Aorta (tissue), 5 donors: Measurements from ENCODE around the gene RGPD8. TPM values are rescaled to one million over a fixed set of nuclear protein-coding genes. Genes with fewer than 3 reads are reported as not detected.
A peak's percentile ranks its signal among the peaks of the same experiment; 100 is the strongest.
"Not testable (repeated sequence)": the region's sequence is repeated elsewhere in the genome, so short reads cannot be mapped to it uniquely, and the experiment has no call there.

Source experiments
- ATAC-seq: fragments of 200-7000 bp; cut with Tn5 transposase; one replicate; pipeline ENCODE4 v1.9.1; 2022; ENCODE audit warnings: moderate library complexity; ENCODE audit not compliant: low FRiP score
- DNase-seq, 2 donors: peaks; one replicate each; pipeline ENCODE4 v3.0.0-alpha.2; 2020
- H3K27ac ChIP-seq, 2 donors: one replicate each; pipeline ENCODE4 v1.5.1; 2013; ENCODE audit warnings: low read length in 2 of 2, mild to moderate bottlenecking in 2 of 2, moderate library complexity in 2 of 2, control low read depth in 1 of 2, inconsistent platforms in 1 of 2, low read depth in 1 of 2
- H3K27me3 ChIP-seq, 2 donors: one replicate each; pipeline ENCODE4 v1.6.1; 2013; ENCODE audit warnings: control low read depth in 1 of 2, low read length in 1 of 2, mild to moderate bottlenecking in 1 of 2, moderate library complexity in 1 of 2; ENCODE audit not compliant: insufficient read depth in 2 of 2, control insufficient read depth in 1 of 2
- H3K36me3 ChIP-seq, 2 donors: one replicate each; pipeline ENCODE4 v1.6.1; 2013; ENCODE audit warnings: control low read depth in 1 of 2, low read length in 1 of 2, mild to moderate bottlenecking in 1 of 2; ENCODE audit not compliant: insufficient read depth in 2 of 2, control insufficient read depth in 1 of 2
- H3K4me1 ChIP-seq, 2 donors: one replicate each; pipeline ENCODE4 v1.6.1; 2013; ENCODE audit warnings: low read length in 2 of 2, control low read depth in 1 of 2, mild to moderate bottlenecking in 1 of 2, moderate library complexity in 1 of 2; ENCODE audit not compliant: insufficient read depth in 2 of 2, control insufficient read depth in 1 of 2
- H3K4me3 ChIP-seq, 2 donors: one replicate each; pipeline ENCODE4 v1.5.1; 2013; ENCODE audit warnings: low read length in 2 of 2, control low read depth in 1 of 2, mild to moderate bottlenecking in 1 of 2
- H3K9me3 ChIP-seq: one replicate; pipeline ENCODE4 v1.6.1; 2013; ENCODE audit warnings: mild to moderate bottlenecking, low read length; ENCODE audit not compliant: control insufficient read depth
- WGBS, 2 donors: extraction: QIAGEN DNeasy Blood & Tissue Kit; methylation state at CpG; one replicate each; pipeline ENCODE4 v1.1.7; 2013; 5-methylcytosine and 5-hydroxymethylcytosine counted together
- intact Hi-C, 2 donors: fragments of 100-400 bp; cut with DNase I; formaldehyde crosslinking; loops; one replicate each; pipeline versions ENCODE4 v1.14.2 to v1.15.0; 2022
- polyA plus RNA-seq, 2 donors: library from polyadenylated mRNA; stranded (reverse); fragments of 200-250 nt; gene quantifications; one replicate each; pipeline ENCODE4 v1.2.3, GENCODE V29; 2013
- total RNA-seq, 2 donors: library from RNA; stranded (reverse); fragmentation: NEBNext Ultra II Directional; extraction: Animal tissue kit (Norgen Biotek cat#: 25700); gene quantifications; one replicate each; pipeline ENCODE4 v1.2.1, GENCODE V29; 2021
- donor health status: healthy with polysubstance abuse.
- donor health status: Bipolar disorder and iron deficiency.
- donor health status: DM: no; HTN: no; CAD: no.
- donor health status: DM: no; HTN: no; CAD: no.
- donor health status: DM: yes; HTN: yes; CAD: no.

Gene RGPD8
- total and polyA plus RNA-seq, 4 donors: 1.3 to 51.7 (median 19.6) TPM

DNA sequence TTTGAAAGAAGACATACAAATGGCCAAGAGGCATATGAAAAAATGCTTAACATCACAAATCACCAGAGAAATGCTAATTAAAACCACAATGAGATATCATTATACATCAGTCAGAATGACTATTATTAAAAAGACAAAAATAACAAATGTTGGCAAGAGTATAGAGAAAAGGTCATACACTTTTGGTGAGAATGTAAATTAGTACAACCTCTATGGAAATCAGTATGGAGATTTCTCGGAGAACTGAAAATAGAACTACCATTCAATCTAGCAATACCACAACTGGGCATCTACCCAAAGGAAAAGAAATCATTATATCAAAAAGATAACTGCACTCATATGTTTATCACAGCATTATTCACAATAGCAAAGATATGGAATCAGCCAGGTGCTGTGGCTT, 10.8 kb upstream of the RGPD8 start:
- intact Hi-C loops, H3K4me1 ChIP-seq, ATAC-seq, H3K27ac ChIP-seq, H3K9me3 ChIP-seq, H3K4me3 ChIP-seq, DNase-seq, H3K27me3 ChIP-seq, H3K36me3 ChIP-seq: not testable (repeated sequence)
- 100% methylated on average over 1 of the region's 1 CpG; no CpG with 5 or more reads in 1 of the 2 donors for WGBS, 2 donors

DNA sequence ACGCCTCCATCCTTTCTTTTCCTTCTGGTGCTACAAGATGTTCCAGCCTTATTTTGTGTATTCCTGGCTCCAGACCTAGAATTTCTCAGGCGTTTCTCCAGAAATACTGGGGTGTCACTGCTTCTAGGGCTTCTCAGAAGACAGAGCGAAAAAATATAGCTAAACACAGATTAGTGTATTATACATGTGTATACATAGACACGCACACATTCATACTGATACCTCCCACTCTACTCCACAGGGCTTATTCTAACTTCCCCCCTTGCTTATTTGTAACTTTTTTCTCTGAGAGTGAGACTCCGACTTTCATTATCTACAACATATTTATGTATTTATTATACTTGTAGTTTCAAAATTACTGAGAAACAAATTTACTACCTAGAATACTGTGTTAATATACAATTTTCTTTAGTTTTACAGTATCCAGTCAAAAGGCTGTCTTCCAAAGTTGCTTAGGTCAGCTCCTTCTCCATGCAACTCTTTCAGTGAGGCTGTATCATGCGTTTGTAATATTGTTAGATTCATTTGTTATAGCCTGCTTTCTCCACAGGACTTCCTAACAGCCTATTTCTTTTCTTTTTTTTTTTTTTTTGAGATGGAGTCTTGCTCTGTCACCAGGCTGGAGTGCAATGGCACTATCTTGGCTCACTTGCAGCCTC, 5.3 kb upstream of the RGPD8 start:
- WGBS, 2 donors: 80 to 81% methylated on average over 6 of the region's 6 CpGs

DNA sequence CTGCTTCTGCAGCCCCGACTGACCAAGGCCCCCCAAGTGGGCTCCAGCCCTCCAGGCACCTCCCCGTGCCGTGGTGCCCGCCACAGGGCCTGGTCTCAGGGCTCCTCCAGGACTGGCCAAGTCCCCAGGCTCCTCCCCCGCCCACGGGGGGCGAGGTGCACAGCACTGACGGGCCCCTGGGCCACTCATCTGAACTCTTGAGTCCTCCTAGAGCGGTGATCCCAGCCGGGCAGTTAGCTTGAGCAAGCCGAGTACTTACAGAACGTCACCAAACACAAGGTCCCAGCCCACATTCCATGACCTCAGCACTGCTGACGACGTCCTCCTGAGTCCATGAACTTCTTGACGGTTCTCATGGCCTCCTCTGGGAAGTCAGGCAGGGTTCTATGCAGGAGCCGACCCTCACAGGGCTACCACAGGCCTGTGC, 4.0 kb upstream of the RGPD8 start:
- H3K9me3 ChIP-seq, H3K4me1 ChIP-seq, H3K4me3 ChIP-seq, H3K27me3 ChIP-seq, H3K27ac ChIP-seq, H3K36me3 ChIP-seq, intact Hi-C loops, ATAC-seq: not testable (repeated sequence)
- peak in 1 of 2 donors; percentile 67 for DNase-seq
- WGBS, 2 donors: 72 to 76% methylated on average over 15 to 16 of the region's 16 CpGs

More for the DNA sequence above, 5.3 kb upstream of the RGPD8 start:
- H3K27me3 ChIP-seq, H3K4me1 ChIP-seq, H3K9me3 ChIP-seq, DNase-seq, intact Hi-C loops, ATAC-seq, H3K36me3 ChIP-seq, H3K27ac ChIP-seq, H3K4me3 ChIP-seq: not testable (repeated sequence)

DNA sequence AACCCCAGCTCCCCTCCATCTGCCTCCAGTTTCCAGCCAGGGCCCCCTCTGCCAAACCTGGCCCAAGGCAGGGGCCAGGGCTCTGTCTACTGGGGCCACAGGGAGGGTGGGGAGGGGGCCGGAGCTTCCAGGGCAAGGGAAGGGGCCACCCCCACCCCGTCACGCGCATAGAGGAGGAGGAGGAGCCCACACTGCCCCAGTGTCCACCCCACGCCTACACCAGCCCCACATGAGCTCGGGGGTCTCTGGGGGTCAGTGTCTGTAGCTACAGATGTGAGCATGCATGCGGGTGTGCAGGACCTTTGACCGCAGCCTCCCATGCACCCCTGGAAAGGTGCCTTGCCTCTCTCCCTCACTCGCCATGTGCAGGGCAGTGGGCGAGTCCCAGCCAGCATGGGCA, 3.5 kb upstream of the RGPD8 start:
- H3K36me3 ChIP-seq, H3K27me3 ChIP-seq, intact Hi-C loops, DNase-seq, ATAC-seq, H3K27ac ChIP-seq, H3K4me1 ChIP-seq, H3K9me3 ChIP-seq, H3K4me3 ChIP-seq: not testable (repeated sequence)
- 93 to 94% methylated on average over 3 to 10 of the region's 10 CpGs for WGBS, 2 donors

DNA sequence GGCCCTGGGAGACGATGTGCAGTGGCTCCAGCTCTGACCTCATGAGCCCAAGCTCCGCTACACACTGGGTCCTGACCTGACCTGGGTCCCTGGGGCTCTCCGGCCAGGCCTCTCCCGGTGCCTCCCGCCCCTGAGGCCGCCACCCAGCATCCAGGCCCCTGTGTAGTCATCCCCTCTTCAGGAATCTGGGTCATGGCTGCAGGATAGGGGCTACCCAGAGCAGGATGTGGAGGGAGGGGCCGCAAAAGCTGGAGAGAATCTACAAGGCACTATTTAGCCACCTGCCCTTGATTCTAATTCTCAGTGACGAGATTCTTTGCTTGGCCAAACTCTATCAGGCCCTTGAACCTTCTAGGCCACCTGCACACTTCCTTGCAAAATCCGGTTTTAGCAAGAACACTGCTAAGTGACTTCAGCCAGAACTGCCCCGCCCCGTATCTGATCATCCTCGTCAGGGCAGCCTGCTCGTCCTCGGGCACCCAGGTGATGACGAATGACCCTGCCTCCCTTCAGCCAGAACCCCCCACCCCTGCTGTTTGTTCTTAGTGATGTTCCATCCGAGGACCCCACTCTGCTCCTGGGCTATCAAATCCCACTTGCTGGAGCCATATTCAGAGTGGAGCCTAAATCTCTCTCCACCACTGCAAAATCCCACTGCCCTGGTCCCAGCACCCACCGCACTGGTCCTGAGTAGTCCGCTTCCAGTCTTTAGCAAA, 2.4 kb upstream of the RGPD8 start:
- ATAC-seq, intact Hi-C loops: not testable (repeated sequence)
- WGBS, 2 donors: 91 to 93% methylated on average over 17 to 18 of the region's 18 CpGs

DNA sequence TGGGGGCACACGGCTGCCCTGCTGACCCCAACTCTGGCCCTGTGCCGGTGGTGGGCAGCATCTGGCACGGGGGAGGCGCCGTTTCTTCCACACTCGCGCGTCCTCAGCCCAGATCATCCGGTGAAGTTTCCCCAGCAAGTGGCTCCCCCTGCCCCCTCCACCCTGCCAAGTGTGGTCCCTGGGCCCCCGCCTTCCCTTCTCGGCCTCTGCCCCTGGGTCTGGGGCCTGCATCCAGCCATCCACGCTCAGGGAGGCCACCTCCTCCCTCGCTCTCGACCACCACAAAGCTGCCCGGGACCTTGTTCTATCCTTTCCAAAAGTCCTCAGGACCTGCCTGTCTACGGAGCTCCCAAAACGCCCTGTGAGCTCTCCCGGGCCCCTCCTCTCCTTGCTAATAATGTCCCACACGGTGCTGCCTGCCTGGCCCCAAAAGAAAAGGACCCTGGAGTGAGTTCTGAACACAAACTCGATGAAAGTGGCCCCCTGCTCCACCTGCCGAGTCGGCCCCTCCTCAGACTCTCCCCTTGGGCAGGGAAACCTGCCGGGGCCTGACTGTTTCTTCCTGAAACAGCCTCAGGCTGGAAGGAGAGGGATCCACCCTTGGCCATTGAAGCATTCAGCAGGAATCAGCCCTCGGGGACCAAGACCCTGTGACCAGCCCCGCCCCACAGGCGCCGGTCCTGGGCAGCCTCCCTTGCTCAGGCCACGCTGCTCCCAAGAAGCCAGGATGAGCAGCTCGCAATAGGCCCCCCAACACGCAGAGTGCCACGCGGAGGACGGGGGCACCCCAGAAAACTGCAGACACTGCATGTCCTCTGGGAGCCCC, 1.7 kb upstream of the RGPD8 start:
- not testable (repeated sequence) for H3K27me3 ChIP-seq, H3K27ac ChIP-seq, H3K36me3 ChIP-seq, ATAC-seq, H3K4me1 ChIP-seq, H3K9me3 ChIP-seq, H3K4me3 ChIP-seq
- DNase-seq: peak in 1 of 2 donors; percentile 72
- 73 to 75% methylated on average over 32 to 33 of the region's 33 CpGs for WGBS, 2 donors
- intact Hi-C loops: loop anchor here in 1 of 2 donors (5.0 kb wide), 2 partner anchors 158 to 313 kb away; partner anchors contain the start of gene ZC3H6

More for the DNA sequence above, 2.4 kb upstream of the RGPD8 start:
- H3K27ac ChIP-seq, DNase-seq, H3K4me1 ChIP-seq, H3K36me3 ChIP-seq, H3K9me3 ChIP-seq, H3K27me3 ChIP-seq, H3K4me3 ChIP-seq: not testable (repeated sequence)

DNA sequence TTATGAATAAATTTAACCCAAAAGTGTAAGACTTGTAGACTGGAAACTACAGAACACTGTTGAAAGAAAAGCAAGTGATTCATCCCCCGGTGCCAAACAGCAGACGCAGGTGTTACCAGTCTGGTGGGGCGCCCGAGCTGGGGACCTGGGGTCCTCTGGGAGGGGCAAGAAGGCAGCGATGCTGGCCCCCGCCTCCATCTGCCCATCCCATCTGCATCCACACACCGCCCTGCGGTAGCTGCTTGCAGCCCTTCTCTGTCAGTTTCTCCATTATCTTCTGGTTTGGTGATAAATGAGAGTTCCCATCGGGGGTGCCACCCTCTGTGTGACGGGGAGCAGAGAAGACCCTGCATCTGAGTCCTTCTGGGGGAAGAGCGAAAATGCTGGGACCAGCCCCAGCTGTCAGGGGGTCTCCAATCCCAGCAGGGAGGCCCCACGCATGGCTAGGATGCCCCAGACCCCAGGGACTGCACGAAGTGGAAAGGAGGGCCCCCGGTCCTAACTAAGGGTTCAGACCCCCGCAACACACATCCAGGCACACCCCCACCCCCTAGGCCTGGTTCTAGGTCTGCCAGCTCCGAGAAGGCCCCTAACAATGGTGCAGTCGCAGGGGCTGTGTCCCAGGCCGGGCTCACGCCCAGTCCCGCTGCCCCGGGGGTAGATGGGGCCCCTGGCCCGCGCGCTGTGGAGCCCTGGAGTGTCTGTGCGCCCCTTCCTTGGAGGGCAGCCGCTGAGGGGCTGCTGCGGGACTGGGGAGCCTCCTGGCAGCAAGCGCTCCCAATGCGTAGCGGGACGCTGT, 686 bp upstream of the RGPD8 start:
- Histone ChIP-seq H3K4me1 (no peaks in the 10 kb centered on the region), H3K27ac (no peak overlapping the region), H3K9me3 (no peaks in the 10 kb centered on the region), H3K4me3 (no peak overlapping the region), H3K27me3 (no peaks in the 10 kb centered on the region), H3K36me3 (no peaks in the 10 kb centered on the region)
- ATAC-seq (no peak), DNase-seq (peak in 1 of 2 donors; percentile 65)
- intact Hi-C loops: loop anchor here in 1 of 2 donors (5.0 kb wide), 2 partner anchors 157 to 312 kb away; partner anchors contain the start of gene ZC3H6
- WGBS, 2 donors: 75 to 80% methylated on average over 31 of the region's 31 CpGs
